MCF 10A (cell line): ENCODE results near the gene LDLRAD4. TPM values are rescaled to one million over a fixed set of nuclear protein-coding genes. Genes with fewer than 3 reads are reported as not detected.

Experiments
- Bru-seq: library from RNA; stranded (reverse); fragments of 400-500 nt; gene quantifications from one replicate; lab custom pipeline; 2021; lab: Mats Ljungman, UMichigan
- BruChase-seq, 2 experiments: library from RNA; stranded (reverse); fragments of 400-500 nt; gene quantifications; one replicate each; lab custom pipeline; 2021; lab: Mats Ljungman, UMichigan
- BruUV-seq: library from RNA; stranded (reverse); fragments of 400-500 nt; replicated peaks from 2 replicates; lab custom pipeline; 2021; lab: Mats Ljungman, UMichigan
- CTCF ChIA-PET: fragments of 300-600 bp; sonication (Branson Sonifier 250); formaldehyde crosslinking; extraction: SDS; loops from one replicate; lab custom pipeline; 2021; ENCODE audit warnings: antibody characterized with exemption, inconsistent platforms; lab: Yijun Ruan, JAX
- POLR2A ChIA-PET: fragments of 300-600, 350-650 bp; sonication (Branson Sonifier 250); formaldehyde crosslinking; extraction: SDS; loops from one replicate; lab custom pipeline; 2020; ENCODE audit warnings: antibody characterized with exemption, inconsistent platforms; lab: Yijun Ruan, JAX
- DNase-seq: peaks from one replicate; pipeline ENCODE4 v3.0.0-alpha.2; 2018; ENCODE audit not compliant: unreplicated experiment
- H3K27ac Mint-ChIP-seq: one replicate; pipeline ENCODE4 v1.8.0; 2022; ENCODE audit warnings: mild to moderate bottlenecking, low read depth, mixed read lengths; ENCODE audit not compliant: unreplicated experiment
- H3K27me3 Mint-ChIP-seq: one replicate; pipeline ENCODE4 v1.8.0; 2022; ENCODE audit warnings: mixed read lengths; ENCODE audit not compliant: insufficient read depth, unreplicated experiment
- H3K36me3 Mint-ChIP-seq: one replicate; pipeline ENCODE4 v1.8.0; 2022; ENCODE audit warnings: mild to moderate bottlenecking, moderate library complexity, mixed read lengths; ENCODE audit not compliant: insufficient read depth, unreplicated experiment
- H3K4me1 Mint-ChIP-seq: one replicate; pipeline ENCODE4 v1.8.0; 2022; ENCODE audit warnings: mixed read lengths; ENCODE audit not compliant: insufficient read depth, unreplicated experiment
- H3K4me3 Mint-ChIP-seq: one replicate; pipeline ENCODE4 v1.8.0; 2022; ENCODE audit warnings: mild to moderate bottlenecking, moderate library complexity, mixed read lengths; ENCODE audit not compliant: unreplicated experiment
- H3K9me3 Mint-ChIP-seq: one replicate; pipeline ENCODE4 v1.8.0; 2022; ENCODE audit warnings: mixed read lengths; ENCODE audit not compliant: unreplicated experiment
- CTCF ChIP-seq: fragments of 200-600 bp; IDR thresholded peaks from one replicate; pipeline ENCODE4 v1.8.0; 2022; ENCODE audit warnings: antibody characterized with exemption, mild to moderate bottlenecking; ENCODE audit not compliant: unreplicated experiment
- intact Hi-C: fragments of 100-400 bp; cut with micrococcal nuclease; formaldehyde crosslinking; loops from 2 replicates; pipeline ENCODE4 v1.14.1; 2022
- long read RNA-seq: library from polyadenylated mRNA; stranded (forward); transcript quantifications from one replicate; pipeline ENCODE4 v2.0.0, GENCODE V29; 2022
- total RNA-seq: library from RNA; stranded (reverse); gene quantifications from 2 replicates; pipeline ENCODE4 v1.2.3, GENCODE V29; 2022

The LDLRAD4 gene
- total RNA-seq (not detected in 2 replicates), Bru-seq, nascent RNA (percentile 3 among the genes with signal in this experiment), BruChase-seq, experiment 1, labeled RNA remaining after a 6-hour chase (percentile 2 among the genes with signal in this experiment), BruChase-seq, experiment 2, labeled RNA remaining after a 2-hour chase (percentile 1 among the genes with signal in this experiment)
- long read RNA-seq: 0 reads

DNA sequence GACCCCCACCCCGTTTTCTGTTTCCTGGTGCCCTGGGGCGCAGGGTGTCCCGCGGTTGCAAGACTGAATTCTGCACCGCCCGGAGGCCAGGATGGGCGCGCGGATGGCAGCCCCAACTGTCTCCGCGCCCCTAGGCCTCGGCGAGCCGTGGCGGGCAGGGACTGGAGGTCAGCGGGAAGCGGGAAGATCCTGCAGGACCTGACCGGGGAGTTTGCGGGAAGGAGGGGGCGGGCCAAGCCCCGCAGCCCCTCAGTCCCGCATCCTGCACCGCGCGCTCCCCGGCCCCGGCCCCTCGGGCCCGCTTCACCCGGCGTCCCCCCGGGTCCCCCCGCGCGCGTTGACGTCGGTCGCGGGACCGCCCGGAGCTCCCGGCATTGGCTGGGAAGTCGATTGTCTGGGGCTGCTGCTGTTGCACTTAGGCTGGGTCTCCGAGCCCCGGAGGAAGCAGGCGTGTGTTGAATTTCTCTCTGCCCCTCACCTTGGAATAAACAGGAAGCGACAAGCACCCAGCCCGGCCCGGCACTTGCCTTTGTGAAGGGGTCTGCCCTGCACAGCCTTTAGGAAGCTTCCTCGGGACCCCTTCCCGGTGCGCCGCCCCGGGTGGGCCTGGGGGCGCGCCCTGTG, at the start of gene LDLRAD4:
Gene LDLRAD4 (plus strand): TSS at position 393 of the 624 bp plus-strand sequence.
- H3K27me3 Mint-ChIP-seq: peaks cover 73% of the 10 kb centered on the region
- no peak for DNase-seq

DNA sequence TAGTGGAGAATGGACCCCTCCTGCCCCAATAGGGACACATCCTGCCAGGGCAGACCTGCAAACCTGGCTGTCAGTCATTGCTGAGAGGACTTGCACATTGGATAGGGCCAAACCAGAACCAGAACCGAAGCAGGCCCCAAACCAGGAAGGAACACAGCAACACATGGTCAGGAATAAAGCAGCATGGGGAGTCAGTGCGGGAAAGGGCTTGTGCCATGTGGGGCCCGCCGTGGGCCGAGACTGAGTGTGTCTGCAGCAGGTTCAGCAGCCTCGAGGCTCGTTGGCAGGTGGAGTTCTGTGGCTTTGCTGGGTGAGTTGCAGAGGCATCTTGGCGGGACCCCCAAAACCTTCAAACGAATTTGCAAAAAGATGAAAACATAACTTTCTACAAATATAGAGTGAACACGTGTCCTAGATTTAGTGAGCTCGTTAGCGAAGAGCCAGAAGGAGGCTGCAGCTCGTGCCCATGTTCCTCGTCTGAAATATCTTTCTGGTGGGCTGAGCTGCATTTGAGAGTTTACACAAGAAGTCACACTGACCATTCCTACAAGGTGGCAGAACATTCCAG, 44.9 kb upstream of the LDLRAD4 start:
- Mint-ChIP-seq H3K4me3 (no peak overlapping the region), H3K27me3 (peaks cover 14% of the 10 kb centered on the region), H3K9me3 (no peaks in the 10 kb centered on the region), H3K27ac (no peak overlapping the region), H3K4me1 (no peaks in the 10 kb centered on the region), H3K36me3 (no peaks in the 10 kb centered on the region)
- ChIA-PET POLR2A (no interaction called here), CTCF (no interaction called here)
- DNase-seq: no peak
- TF ChIP-seq CTCF: no peak
- BruUV-seq: no TSS peak
- intact Hi-C loops: no loop called here

More for the DNA sequence above, at the start of gene LDLRAD4:
- TF ChIP-seq CTCF: no peak
- Mint-ChIP-seq H3K9me3 (no peaks in the 10 kb centered on the region), H3K4me1 (peaks cover 5% of the 10 kb centered on the region), H3K36me3 (no peaks in the 10 kb centered on the region), H3K4me3 (no peak within 1 kb of the TSS), H3K27ac (no peak within 1 kb of the TSS)
- BruUV-seq: no TSS peak
- ChIA-PET POLR2A (no interaction called here), CTCF (interaction anchor here (0.6 kb wide), 1 partner anchor 313 kb away, joined by 3 read pairs; no protein-coding TSS in a partner anchor)
- intact Hi-C loops: loop anchor here (10.0 kb wide), 1 partner anchor 396 kb away; no protein-coding TSS in a partner anchor

- CTCF ChIA-PET: no interaction called here
- DNase-seq: no peak
- Mint-ChIP-seq H3K36me3 (no peaks in the 10 kb centered on the region), H3K4me1 (no peaks in the 10 kb centered on the region), H3K27me3 (peaks cover 10% of the 10 kb centered on the region), H3K27ac (no peak overlapping the region), H3K4me3 (no peak overlapping the region), H3K9me3 (no peaks in the 10 kb centered on the region)
- TF ChIP-seq CTCF: no peak
- BruUV-seq: no TSS peak
- POLR2A ChIA-PET: interaction anchor here (0.6 to 1.2 kb wide), 2 partner anchors 19 to 382 kb away, joined by 3 read pairs; no protein-coding TSS in a partner anchor
- intact Hi-C loops: no loop called here
Measured at GRCh38 chr18:13175266-13175665, 43.3 kb upstream of the LDLRAD4 start.

DNA sequence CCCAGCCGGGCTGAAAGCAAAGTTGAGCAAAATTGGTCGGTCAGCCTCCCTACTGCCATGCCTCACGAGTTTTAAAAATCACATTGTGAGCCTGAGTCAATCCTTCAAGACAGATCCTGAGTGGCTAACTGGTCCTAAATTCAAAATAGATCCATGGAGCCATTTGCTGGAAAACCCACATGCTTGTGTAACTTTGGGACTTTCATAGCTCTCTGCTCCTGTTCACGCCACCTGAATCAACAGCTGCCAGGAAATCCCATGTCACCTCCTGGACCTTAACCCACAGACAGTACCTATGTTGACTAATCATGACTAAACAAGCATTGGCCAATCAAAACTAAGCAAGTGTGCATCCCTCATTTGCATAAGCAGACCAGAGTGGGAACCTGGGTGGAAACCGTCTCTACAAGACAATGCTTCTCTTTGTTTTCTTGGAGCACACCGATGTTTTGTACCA, 42.8 kb upstream of the LDLRAD4 start:
- ChIA-PET CTCF (no interaction called here), POLR2A (interaction anchor here (1.2 kb wide), 1 partner anchor 19 kb away, joined by 3 read pairs; no protein-coding TSS in a partner anchor)
- TF ChIP-seq CTCF: no peak
- peak; percentile 16 for DNase-seq
- intact Hi-C loops: no loop called here
- no peak overlapping the region for H3K27ac Mint-ChIP-seq
- BruUV-seq: no TSS peak
- no peaks in the 10 kb centered on the region for H3K36me3 Mint-ChIP-seq
- H3K27me3 Mint-ChIP-seq: peaks cover 5% of the 10 kb centered on the region
- H3K4me1 Mint-ChIP-seq: no peaks in the 10 kb centered on the region
- H3K9me3 Mint-ChIP-seq: no peaks in the 10 kb centered on the region
- H3K4me3 Mint-ChIP-seq: no peak overlapping the region
